HG03139 (cell line): ENCODE results near the gene CEP128.

Source experiments
- ATAC-seq: cut with Tn5 transposase; IDR thresholded peaks from one replicate; pipeline ENCODE4 v1.9.1; 2021; ENCODE audit not compliant: unreplicated experiment

CEP128 gene

DNA sequence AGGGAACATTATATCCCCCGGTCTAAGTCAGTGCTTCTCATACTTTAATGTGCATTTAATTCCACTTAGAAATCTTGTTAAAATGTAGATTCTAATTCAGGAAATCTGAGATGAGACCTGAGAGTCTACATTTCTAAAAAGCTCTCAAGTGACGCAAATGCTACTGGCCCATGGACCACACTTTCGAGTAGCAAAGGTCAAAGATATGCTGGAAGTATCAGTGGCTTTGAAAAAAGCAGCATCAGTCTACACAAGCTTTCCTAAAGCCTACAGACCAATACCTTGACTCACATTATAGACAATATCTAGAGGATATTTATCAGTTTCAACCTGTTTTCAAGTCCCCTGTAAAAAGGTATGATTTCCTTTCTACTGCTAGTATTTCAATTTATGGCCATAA is 248.6 kb downstream of the CEP128 start:
- no peak for ATAC-seq

DNA sequence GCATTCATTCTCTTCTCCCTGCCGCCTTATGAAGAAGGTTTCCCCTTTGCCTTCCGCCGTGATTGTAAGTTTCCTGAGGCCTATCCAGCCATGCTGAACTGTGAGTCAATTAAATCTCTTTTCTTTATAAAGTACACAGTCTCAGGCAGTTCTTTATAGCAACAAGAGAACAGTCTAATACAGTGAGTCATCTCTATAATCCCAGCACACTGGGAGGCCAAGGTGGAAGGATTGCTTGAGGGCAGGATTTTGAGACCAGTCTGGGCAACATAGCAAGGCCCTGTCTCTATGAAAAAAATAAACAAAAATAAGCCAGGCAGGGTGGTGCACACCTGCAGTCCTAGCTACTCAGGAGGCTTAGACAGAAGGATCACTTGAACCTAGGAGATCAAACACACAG is 259.9 kb downstream of the CEP128 start:
- ATAC-seq, result no peak

DNA sequence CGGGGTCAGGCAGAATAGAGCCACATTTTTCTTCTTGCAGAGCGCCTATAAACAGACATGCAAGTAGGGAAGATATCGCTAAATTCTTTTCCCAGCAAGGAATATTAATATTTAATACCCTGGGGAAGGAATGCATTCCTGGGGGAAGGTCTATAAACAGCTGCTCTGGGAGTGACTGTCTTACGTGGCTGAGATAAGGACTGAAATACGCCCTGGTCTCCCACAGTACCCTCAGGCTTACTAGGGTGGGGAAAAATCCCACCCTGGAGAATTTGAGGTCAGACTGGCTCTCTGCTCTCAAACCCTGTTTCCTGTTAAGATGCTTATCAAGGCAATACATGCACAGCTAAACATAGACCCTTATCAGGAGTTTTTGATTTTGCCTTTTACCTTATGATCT is 262.3 kb downstream of the CEP128 start:
- ATAC-seq, result no peak

DNA sequence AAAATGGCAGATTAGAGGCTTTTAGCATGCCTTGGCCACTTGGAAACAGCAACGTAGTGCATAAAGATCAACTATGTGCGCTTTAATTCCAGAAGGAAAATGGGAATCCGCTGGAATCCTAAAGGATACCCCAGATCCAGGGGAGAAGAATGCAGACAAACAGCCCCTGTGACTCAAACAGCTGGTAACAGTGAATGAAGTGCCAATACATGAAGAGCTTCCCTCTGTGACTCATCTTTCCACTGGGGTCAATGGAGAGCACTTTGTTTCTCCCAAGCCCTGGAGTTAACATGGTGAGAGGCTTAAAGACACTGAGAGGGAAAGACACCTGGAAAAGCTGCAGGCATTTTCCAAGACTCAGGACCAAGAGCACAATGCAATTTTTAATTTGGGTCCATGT is 263.1 kb downstream of the CEP128 start:
- no peak for ATAC-seq

DNA sequence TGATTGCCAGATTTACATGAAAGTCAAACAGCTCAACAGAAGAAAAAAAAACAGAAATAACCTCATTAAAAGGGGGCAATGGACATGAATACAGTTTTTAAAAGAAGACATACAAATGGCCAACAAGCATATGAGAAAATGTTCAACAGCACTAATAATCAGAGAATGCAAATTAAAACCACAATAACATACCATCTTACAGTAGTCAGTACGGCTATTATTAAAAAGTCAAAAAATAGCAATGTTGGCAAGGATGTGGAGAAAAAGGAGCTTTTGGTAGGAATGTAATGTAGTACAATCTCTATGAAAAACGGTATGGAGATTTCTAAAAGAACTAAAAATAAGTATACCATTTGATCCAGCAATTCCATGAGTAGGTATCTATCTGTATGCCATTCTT is 272.1 kb downstream of the CEP128 start:
- no peak for ATAC-seq

DNA sequence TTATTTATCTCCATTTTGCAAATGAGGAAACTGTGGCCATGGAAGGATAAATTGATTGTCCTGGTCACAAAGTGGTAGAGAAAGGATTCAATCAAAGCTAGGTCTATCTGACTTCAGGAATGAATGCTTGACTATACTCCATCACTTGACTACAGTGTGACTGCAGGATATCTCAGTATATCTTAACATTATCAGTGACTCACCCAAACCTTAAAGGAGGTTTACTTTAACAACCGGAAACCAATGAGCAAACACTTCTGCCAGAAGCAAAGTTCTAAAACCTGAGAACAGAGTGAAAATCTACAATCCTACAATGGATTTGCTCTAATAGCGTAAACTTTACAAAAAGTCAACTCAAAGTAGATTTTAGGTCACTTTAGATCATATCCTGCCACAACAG is 277.0 kb downstream of the CEP128 start:
- no peak for ATAC-seq

DNA sequence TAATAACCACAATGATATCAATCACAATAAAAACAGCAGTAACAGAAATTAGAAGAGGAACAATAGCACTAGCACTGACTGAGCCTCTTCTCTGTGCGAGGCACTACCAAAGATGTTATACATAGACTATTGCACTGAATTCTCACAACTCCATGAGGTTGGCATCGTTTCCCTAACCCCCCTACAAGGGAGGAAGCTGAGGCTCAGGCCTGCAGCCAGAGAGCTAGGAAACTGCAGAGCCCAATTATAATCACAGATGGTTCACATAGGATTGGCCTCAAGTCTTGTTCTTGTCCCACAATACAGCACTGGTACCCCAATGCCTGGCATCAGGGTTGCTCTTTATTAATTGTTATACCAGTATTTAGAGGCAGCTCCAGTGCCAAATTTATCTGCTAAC is 278.0 kb downstream of the CEP128 start:
- no peak for ATAC-seq

DNA sequence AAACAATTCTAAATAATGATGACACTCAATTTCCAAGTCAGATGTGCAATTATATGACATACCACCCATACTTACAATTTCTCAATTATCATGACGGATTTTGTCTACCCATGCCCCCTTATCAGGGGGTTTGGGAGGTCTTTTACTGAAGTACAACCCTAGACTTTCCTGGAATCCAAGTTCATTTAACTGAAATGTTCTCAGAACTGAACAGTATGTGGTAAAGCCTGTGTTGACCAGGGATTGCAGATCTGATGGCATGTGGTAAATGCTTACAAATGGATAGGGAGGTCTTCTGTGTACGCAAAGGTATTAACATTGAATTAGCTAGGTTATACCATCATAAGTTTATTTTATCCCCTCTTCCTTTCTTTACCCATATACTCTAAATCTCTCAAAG is 281.8 kb downstream of the CEP128 start:
- ATAC-seq, result no peak

DNA sequence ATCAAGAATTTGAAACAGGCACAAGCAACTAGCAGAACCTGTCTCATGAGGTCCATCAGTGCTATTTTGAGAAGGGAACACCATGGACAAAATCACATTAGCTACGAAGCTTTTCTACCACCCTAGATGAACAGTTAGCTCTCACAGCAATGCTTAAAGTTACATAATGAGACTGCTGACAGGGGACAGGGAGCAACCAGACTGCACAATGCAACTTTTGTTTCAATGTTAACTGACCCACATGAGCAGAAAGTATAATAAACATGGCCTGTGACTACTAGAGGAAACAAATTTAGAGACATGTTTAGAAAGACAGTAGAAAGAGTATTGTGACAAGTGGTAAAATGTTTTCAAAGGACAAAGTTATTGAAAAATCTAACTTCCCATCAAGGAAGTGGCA is 282.8 kb downstream of the CEP128 start:
- no peak for ATAC-seq

DNA sequence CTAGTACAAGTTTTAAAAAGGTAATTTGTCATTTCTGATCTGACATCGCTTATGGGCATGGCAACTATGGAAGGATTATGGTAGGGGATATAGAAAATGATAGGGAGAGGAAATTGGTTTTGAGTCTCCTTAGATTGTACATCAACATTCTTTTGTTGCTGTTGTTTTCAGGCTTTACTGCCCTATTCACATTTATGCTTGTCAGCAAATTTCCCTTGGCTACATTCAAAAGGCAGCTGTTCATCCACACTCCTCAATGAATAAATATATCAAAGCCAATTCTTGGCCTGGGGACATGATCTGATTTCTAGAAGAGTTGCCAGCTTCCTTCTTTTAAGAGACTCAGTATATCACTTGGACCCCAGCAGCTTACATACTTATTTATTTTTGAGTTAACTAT is 283.4 kb downstream of the CEP128 start:
- no peak for ATAC-seq

DNA sequence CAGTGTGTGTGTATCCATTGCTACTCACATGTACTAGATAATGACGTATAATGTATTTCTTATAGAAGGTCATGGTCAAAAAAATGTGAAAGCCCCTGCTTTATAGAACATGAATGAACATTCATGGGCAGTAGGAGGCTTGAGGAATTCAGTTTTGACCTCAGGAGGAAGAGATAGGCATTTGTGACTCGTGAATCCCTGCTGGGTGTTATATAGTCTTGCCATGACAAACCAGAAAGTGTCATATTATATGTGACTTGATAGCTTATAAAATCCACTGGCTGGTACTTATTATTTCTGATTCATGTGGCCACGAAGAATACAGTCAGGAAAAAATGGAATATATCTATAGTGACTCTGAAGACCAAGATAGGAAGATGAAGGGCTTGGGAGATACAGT is 287.6 kb downstream of the CEP128 start:
- no peak for ATAC-seq

DNA sequence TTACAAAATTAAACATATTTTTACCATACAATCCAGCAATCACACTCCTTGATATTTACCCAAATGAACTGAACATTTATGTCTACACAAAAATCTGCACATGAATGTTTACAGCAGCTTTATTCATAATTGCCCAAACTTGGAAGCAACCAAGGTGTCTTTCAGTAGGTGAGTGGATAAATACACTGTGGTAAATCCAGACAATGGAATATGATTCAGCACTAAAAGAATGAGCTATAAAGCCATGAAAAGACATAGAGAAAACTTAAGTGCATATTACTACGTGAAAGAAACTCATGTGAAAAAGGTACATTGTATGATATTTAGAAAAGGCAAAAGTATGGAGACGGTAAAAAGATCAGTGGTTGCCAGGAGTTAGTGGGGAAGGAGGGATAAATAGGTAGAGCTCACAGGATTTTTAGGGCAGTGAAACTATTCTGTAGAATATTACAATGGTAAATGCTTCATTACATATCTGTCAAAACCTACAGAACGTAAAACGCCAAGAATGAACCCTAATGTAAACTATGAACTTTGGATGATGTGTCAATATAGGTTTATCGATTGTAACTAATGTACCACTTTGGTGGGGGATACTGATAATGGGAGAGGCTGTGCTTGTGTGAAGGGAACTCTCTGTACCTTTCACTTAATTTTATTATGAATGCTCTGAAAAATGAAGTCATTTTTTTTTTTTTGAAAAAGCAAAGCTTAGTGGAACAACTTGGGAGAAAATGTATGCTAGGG is 295.7 kb downstream of the CEP128 start:
- ATAC-seq, result no peak

DNA sequence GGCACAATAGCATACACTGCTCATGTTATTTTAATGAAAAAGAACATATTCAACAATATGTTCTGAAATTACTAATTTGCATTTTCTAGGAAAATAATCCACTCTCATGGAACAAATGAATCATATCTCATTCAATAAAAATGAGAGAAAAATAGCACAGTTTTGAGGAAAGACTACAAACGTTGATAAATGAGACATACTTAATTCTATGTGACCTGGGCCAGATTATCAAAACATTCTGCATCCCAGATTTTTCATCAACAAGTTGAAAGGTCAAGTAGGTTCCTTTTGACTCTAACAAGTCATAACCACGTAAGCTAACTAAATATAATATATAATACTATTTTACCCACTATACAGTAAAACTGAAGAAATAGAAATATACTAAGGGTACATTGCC is 296.7 kb downstream of the CEP128 start:
- no peak for ATAC-seq

DNA sequence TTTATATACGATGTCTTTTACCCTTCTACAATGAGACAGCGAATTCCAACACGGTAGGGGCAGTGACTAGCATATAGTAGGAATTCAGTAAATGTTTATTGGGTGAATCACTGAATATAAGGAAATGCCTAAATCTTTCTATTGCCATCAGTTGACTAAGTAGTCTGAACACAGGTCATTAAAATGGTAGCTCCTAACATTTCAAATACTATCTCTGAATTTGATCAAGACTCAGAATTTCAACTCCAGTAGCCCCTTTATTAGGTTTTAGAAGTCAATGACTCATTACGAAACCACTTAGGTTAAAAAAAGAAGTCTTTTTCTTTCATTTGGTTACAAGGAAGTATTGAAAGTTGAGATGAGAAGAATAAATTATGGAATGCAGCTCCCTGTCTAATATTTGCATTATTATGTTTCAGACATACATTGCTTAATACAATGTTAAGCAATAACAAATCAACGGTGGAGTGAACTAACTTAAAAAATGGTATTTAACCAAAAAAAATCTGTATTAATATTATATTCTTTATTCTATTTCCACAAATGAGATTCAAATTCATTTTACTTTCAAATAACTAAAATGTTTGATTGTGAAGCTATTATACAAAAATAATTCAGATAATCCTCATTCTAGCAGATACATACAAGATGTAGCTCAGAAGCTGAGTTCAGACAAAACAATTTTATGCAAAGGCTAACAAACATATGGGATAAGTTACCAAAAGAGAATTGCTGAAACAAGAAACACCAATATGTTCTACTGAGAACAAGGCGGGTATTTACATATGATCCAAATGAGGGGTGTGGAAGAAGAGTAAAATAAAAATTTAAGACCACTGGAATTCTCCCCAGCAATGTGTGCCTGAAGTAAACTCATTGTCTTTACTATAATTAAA is 302.7 kb downstream of the CEP128 start:
- no peak for ATAC-seq

DNA sequence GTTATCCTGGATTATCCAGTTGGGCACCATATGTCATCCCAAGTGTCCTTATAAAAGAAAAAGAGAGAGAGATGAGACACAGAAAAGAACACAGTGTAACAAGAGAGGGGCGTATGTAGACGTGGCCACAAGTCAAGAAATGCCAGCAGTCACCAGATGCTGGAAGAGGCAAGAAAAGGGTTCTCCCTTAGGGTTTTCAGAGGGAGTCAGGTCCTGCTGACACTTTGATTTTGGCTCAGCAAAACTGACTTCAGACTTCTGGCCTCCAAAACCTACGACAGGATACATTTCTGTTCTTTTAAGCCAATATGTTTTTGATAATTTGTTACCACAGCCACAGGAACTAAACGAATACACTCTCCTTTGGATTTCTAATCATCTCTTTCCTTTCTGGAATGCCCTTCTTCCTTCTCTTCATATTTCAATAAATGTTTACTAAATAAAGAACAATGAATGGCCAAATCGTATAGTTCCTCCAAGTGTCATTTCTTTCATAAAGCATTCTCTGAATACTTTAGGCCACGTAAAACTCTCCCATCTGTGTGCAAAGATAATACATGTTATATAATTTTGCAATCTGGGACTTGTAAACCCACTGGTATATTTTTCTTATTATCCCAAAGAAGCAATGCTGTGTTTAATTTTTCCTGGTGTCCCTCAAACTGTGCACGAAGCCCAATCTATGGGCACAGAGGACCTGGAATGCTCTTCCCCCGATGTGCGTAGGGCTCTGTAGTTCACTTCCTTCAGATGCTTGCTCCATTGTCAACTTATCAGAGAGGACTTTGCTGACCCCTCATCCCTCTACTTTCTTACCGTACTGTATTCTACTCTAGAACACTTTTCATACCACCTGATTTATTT is 303.6 kb downstream of the CEP128 start:
- ATAC-seq, result no peak

DNA sequence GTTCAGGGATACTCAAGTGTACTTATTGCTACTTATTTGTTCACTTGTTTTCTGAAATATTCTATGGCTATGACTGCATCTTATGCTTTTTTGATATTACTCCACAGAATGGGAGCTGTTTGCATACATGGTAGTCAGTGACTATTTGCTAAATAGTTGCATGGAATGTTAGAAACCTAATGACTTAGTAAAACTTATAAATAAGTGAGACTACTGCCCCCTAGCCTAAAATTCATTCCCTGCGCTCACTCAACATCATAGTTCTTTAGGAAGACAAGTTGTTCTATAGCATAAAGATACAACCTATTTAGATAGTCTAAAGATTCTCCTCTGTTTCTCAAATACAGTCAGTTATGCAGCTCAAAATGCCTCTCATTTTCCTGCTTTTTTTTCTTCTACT is 305.5 kb downstream of the CEP128 start:
- no peak for ATAC-seq

DNA sequence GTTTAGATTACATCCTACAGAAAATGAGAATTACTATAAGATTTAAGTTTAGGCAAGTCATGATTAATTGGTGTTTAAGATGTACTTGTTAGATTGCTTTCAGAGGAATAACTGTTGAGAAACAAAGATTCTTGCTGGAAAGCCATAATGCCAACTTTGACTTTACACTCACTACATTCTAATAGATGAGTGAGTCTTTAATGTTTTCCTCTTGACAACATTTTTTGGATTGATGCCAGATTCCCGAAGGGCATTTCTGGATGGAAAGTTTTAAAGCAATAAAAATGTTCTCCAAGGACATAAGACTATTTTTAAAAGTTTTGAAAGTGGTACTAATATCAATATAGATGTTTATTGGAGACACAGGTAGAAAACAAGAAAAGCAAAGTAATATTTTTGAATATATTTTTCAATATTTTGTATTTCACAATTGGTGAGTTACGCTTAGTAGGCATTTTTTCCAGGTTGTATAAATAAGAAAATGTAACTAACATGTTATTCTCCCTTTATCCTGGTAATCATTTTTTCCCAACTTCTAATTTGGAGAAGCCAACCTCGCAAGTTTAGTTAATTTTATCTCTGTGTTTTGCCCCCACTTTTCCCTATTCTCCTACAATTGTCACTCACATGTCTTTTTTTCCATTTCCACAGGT is 307.3 kb downstream of the CEP128 start:
- no peak for ATAC-seq

DNA sequence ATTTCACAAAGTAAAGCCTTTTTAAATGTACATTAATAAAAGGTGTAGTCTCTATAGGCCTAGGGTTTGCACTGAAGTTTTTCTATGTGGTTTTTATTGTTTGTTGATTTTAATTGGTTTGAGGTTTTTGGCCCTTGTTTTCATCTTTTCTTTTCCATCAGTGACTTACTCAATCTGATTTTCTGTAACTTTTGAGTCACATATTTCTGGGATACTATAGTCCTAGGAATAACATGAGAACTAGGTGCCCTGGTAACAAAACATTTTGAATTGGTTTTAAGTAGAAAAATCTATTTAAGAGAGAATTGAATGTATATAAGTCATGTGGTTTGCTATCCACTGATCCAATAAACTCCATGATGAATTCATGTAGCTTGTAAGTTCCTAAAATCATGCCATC is 311.9 kb downstream of the CEP128 start:
- ATAC-seq, result no peak

DNA sequence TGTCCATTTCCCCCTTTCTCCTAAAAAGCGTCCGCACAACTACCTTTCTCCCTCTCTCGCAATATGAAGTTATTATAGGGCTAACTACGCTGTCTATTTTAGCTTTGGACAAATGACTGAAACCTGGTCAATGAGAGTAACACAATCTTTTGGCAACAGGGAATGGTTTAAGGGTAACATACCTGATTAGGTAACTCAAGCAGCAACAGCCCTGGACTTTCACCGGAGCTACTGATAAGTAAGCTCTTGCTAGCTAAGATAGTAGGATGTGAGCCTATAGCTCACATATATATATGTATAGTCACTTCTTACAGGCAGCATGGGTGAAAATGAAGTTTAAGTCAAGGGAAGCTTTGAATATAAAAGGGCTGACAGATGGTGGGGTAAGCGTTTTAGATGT is 313.0 kb downstream of the CEP128 start:
- no peak for ATAC-seq

DNA sequence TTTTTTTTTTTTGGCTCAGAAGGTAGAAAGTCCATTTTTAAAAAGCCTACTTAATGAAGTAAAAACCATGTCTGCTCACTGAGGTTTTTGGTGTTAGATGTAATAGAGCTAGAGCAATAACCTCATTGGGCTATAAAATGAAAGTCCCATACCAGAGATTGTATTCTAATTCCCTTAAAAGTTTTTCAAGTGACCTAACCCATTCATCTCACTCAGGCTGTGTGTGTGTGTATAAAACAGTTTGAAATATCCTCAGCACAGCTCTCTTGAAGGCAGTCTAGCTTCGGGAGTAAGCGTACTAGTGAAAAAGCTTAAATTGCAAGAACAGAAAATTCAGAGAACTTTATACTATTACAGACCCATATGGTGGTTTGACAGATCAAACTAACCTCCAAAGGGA is 313.8 kb downstream of the CEP128 start:
- ATAC-seq, result no peak

DNA sequence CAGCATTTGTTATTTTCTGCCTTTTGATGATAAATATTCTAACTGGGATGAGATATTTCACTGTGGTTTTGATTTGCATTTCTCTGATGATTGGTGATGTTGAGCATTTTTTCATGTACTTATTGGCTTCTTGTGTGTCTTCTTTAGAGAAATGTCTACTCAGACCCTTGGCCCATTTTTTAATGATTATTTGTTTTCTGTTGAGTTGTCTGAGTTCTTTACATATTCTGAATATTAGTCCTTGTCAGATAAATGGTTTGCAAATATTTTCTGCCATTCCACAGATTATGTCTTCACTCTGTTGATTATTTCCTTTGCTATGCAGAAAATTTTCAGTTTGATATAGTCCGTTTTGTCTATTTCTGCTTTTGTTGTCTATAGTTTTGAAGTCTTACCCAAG is 317.0 kb downstream of the CEP128 start:
- no peak for ATAC-seq
